Measurements from ENCODE around the gene IER2. TPM values are rescaled to one million over a fixed set of nuclear protein-coding genes. Genes with fewer than 3 reads are reported as not detected.

IER2 gene
- total and polyA plus RNA-seq, 9 of the 15 experiments (the other 6 are each of a cell fraction or from before 2014, with no cell fraction given) = 4.5 to 205 (median 23.7) TPM

GRCh38 chr19:13155472-13156359 is 5.5 kb downstream of the IER2 start (continued):
- peak; percentile 18 for TF ChIP-seq TAF1 (IDR thresholded peaks at IDR 0.05; ENCODE audit: control insufficient read depth, extremely low read depth, insufficient read depth, low read length, severe bottlenecking)
- 0 out of 2 replicates have a peak, but pooled peaks have one; percentile 3 for TF ChIP-seq TEAD4 (IDR thresholded peaks at IDR 0.05; ENCODE audit: low read length)
- no peak for TF ChIP-seq TEAD4 (CRISPR knock-in tag; IDR thresholded peaks at IDR 0.05; ENCODE audit: borderline replicate concordance)
- TF ChIP-seq HNRNPK (IDR thresholded peaks at IDR 0.05; ENCODE audit: low read depth, low read length, poor library complexity, severe bottlenecking) = peak; percentile 88
- TF ChIP-seq FIP1L1 (IDR thresholded peaks at IDR 0.05; ENCODE audit: low read depth, low read length, poor library complexity, severe bottlenecking) = peak; percentile 100
- peak in 1 of 2 experiments; percentile 67; a peak in 1 of 4 replicates for TF ChIP-seq ZNF639 (CRISPR knock-in tag; conservative IDR thresholded peaks at IDR 0.05 in 1 of 2, IDR thresholded peaks at IDR 0.05 in 1 of 2)
- TF ChIP-seq CXXC5 (CRISPR knock-in tag; IDR thresholded peaks at IDR 0.05) = peak; percentile 75; the same call in 1 of the 2 replicates
- TF ChIP-seq KDM4B (IDR thresholded peaks at IDR 0.05; ENCODE audit: borderline replicate concordance in 2 of 2, low read depth in 1 of 2) = 0 out of 4 replicates have a peak, but pooled peaks of 1 of the 2 experiments have one; percentile 54
- TF ChIP-seq HDAC3 (IDR thresholded peaks at IDR 0.05; ENCODE audit: borderline replicate concordance, partially characterized antibody) = peak; percentile 15
- peak; percentile 80 for TF ChIP-seq RBFOX2 (IDR thresholded peaks at IDR 0.05; ENCODE audit: low read depth, low read length)
- TF ChIP-seq SP2 (IDR thresholded peaks at IDR 0.05; ENCODE audit: extremely low read depth, low read depth, low read length, poor library complexity, severe bottlenecking) = no peak
- TF ChIP-seq PREB (CRISPR knock-in tag; IDR thresholded peaks at IDR 0.05) = 0 out of 2 replicates have a peak, but pooled peaks have one; percentile 70
- peak; percentile 77; the same call in 1 of the 2 replicates for TF ChIP-seq POLR2H (tag; IDR thresholded peaks at IDR 0.05; ENCODE audit: low read depth)
- no peak; the same call in 1 of the 2 replicates for TF ChIP-seq BRD4 (IDR thresholded peaks at IDR 0.05)
- TF ChIP-seq POLR2G (IDR thresholded peaks at IDR 0.05; ENCODE audit: low read depth, low read length) = peak; percentile 94
- TF ChIP-seq POLR2AphosphoS2 (IDR thresholded peaks at IDR 0.05; ENCODE audit: low read length) = peak; percentile 52; the same call in 1 of the 2 replicates
- peak; percentile 55; the same call in 1 of the 2 replicates for TF ChIP-seq TAF15 (IDR thresholded peaks at IDR 0.05; ENCODE audit: low read depth, low read length)
- 0 out of 2 replicates have a peak, but pooled peaks have one; percentile 41 for TF ChIP-seq GTF2E2 (tag; IDR thresholded peaks at IDR 0.05)
- TF ChIP-seq ELF1 (tag; IDR thresholded peaks at IDR 0.05) = no peak
- 0 out of 2 replicates have a peak, but pooled peaks have one; percentile 76 for TF ChIP-seq FOXK1 (CRISPR knock-in tag; IDR thresholded peaks at IDR 0.05; ENCODE audit: borderline replicate concordance)
- TF ChIP-seq ZNF263 (CRISPR knock-in tag; IDR thresholded peaks at IDR 0.05; ENCODE audit: borderline replicate concordance) = no peak
